Kidney tubule cell (primary cell): ENCODE measurements around the gene AUTS2.
A peak's percentile ranks its signal among the peaks of the same experiment; 100 is the strongest.

ENCODE experiments used
- DNase-seq: peaks from one replicate; pipeline ENCODE4 v3.0.0-alpha.2; 2018; ENCODE audit warnings: low spot score

AUTS2 gene

DNA sequence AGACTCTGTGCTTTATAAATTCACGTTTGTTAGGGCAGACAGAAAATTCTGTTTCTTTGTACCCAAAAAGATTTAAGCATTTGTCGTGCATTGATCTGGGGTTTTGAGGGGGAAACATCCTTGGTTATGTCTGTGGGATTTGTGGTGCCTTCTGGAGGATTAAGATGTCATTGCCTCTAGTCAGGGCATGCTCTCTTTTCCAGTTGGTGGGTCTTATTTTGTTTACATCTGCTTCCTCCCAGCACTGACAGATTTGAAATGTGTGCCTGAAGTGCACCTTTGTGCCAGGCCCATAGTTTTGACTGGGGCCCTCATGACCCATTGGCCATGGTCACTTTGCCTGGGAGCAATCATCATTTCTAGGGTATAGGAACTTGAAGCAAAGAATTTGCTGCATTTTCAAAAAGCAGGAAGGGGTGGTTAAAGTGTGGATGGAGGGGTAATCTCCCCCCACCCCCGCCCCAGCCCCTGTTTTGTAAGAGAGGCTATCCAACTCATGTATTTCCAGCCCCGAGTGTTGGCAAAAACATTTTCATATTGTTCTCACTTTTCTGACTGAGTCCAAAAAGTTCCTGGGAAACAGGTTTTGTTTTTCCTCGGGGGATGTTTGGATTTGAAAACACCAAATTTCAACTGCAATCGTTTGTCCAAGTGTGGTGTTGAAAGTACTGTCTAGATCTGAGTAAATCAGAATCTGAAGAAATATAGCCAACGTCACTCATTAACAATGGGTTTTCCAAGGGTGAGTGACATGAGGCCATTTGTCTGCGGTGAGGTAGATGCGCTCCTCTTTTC lies 1145.5 kb downstream of the AUTS2 start:
- DNase-seq, result no peak

DNA sequence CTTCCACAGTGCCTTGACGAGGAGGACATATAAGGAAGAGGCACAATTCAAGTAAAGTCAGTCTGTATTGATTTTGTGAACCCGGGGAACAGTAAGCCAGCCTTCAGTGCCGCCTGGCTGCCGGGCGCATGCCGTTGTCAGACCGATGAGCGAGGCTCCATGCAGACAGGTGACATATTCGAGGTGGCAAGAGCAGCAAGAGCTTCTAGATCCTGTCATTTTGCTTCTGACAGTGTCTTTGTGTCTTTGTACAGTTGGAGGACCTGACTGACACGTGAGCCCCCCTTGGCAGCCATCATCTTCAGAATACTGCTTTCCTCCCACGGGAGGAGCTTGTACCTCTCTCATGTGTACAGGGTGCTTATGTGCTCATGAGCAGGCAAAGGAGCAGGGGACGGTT lies 1146.2 kb downstream of the AUTS2 start:
- no peak for DNase-seq

DNA sequence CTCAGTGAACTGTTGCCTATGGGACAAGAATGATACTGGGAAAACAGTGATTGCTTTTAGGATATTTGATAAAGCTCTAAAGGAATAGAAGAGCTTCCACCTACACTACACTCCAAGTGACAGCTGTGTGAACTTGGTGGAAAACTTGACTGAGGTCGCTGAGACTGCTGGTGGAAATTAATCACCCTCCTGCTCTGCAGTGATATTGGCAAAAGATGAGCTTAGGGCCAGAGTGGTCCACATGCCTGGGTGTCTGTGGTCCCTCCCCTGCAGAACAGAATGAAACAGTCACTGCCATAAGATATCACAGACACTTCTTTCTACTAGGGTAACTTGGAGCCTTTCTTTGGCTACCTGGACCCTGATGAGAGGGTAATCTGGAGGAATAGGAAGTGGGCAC lies 1151.6 kb downstream of the AUTS2 start:
- no peak for DNase-seq

DNA sequence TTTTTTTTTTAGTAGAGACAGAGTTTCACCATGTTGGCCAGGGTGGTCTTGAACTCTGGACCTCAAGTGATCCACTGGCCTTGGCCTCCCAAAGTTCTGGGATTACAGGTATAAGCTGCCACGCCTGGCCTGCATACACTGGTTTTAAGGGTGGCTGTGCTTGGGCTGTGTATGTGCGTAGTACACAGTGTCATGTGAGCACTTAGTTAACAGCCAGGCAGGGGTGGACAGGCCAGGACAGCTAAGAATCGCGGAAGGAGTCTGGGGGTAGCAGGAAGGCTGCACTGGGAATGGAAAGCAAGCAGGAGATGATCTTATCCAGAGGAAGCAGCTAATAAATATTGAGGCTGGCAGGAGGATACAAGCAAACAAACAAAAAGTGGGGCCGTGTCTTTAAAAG lies 1153.6 kb downstream of the AUTS2 start:
- no peak for DNase-seq

DNA sequence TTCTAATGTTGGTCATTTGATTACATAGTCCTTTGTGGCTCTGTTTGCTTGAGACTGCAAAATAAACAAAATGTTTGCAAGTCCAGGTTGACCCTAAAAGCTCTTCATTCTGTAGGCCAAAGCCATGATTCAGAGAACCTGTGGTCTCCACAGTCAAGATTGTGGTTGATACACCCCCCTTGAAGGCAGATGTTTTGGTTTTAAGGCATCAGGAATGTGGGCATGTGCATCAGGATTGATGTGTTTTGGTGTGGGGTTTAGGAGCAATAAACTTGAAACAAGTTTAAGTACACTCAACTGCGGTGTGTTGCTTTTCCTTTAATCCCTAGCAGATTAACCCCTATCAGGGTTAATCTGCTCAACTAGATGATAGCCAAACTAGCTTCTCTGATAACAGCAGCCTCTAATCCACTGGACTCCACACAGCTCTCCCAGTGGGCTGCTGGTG lies 1154.5 kb downstream of the AUTS2 start:
- peak; percentile 28 for DNase-seq

DNA sequence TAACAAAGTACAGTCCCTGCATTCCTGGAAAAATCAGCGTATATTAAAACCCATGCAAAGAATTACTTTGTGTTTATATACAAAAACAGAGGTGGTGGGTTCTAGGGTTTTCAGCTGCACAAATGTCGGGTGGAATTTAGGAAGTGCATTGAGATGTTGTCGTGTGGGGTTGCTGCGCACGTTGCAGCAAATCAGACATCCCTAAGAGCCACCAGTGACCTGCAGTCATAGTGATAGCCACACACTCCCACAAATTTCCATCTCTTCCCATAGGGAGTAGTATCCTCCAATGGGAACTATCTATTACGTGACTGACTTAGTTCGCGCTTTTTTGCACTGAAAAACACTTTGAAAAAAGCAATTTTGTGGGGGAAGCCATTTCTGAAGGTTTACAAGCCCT lies 1158.5 kb downstream of the AUTS2 start:
- DNase-seq, result no peak

DNA sequence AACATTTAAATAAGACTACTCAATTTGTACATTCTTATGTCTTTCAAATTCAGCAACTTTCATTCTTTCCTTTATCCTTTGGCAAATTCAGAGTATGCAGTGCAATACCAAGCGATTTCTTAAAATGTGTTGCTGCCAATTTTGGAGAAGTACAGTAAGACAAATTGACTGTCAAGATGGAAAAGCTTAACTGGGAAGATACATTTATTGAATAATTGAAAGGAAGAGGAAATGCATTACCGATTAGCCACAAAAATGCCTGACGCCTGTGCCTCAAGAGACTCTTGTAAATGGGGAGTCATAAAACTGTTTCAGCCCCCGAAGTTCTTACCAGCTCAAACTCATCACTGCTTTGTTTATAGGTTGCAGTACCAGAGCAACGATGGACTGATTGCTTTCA lies 1160.4 kb downstream of the AUTS2 start:
- DNase-seq, result no peak

DNA sequence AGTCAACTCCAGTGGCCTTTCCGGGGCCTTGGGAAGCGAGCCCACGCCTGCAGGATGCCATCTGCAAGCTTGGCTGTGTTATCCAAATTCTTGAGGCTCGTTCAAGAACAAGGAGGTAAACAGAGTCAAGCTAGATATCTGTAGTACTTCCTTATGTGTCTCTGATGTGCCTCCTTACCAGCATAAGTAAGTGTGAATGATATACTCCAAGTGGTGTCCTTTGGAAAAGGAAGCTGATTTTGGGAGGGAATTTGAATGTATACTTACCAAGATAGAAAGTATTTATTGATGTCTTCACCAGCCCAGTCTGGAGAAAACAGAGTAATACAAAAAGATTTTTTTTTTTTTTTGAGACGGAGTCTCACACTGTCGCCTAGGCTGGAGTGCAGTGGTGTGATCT lies 1161.4 kb downstream of the AUTS2 start:
- DNase-seq, result no peak

DNA sequence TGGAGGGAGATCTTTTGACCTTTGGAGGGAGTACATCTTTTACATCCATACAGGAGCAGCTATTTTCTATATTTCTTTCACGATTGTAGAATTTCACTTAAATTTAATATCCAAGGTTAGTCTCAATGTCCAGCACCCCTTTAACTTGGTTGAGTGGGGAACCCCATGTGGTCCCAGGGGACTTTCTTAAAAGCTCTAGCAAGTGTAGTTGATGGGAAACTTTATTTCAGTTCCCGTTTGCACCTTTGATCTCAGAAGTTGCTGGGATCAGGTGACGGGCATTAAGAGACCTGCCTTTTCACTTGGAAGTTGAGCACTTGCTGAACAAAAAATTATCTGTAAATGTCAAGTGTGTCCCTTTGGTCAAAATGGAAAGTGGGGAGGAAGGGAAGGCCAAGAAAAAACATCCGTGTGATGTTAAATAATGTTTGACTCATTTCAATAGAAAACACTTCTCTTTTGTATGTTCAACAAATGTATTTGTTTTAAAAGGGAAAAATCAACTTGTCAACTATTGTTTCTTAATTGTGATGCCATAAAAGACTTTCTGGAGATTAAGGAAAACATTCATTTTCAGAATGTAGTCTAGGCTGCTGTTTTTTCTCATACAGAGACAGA lies 1163.5 kb downstream of the AUTS2 start:
- no peak for DNase-seq

DNA sequence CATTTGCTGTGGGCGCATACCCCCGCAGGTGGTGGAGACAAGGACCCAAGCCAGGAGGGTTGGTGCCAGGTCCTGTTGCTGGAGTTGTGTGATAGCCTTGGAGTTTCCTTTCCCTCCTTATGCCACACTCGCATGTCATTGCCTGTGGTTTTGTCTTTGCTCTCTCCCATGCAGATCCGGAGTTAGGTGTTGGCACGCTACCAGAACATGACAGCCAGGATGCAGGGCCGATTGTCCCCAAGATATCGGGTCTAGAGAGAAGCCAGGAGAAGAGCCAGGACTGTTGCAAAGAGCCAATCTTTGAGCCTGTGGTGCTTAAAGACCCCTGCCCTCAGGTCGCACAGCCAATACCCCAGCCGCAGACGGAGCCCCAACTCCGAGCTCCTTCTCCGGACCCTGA lies 1164.4 kb downstream of the AUTS2 start:
- no peak for DNase-seq

DNA sequence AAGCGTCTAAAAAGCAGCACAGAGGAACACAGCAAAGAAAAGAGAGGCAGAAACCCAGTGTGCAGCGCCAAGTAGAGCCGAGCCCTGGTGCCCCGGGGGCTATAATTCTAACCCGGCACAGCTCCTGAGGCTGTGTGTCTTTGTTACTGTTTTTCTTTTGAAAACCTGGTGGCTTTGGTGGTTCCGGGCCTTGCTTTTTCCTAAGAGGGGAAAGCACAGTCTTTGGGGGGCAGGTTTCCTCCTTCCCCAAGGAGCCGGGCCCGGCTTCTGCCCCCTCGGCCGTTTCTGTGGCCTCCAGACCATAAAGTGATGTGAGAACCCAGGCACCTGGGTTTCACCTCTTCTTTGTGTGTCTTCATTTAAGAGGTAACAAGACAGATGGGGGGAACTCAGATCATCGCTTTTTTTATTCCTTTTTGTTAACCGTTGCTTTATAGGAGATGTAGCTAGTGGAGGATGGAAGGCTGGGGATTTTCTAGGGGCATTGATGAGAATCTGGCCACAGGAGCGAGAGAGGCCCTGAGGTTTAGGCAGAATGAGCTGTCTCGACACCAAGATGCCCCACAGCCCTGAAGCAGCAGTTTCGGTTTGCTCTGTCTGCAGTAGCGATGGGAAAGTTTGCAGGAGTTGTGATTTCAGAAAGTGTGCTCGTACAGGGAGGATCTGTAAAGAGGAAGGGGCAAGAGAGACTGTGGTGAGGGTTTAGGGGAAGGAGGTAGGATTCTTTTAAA lies 1165.9 kb downstream of the AUTS2 start:
- DNase-seq, result no peak

DNA sequence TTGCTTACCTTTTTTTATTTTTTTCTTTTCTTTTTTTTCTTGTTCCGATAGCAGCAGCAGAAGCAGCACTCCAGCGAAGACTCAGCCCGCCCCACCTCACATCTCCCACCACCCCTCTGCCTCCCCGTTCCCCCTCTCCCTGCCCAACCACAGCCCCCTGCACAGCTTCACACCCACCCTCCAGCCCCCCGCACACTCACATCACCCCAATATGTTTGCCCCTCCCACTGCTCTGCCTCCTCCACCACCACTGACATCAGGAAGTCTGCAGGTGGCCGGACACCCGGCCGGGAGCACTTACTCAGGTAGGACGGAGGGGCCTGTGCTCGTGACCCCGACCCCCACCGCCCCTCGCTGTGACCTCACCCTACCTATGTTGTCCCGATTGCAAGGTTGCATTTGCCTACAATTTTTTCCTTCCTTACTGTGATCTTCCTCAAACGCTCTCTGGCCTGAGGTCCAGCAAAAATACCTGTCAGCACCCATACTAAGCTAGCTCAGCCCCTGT lies 1166.5 kb downstream of the AUTS2 start:
- no peak for DNase-seq

DNA sequence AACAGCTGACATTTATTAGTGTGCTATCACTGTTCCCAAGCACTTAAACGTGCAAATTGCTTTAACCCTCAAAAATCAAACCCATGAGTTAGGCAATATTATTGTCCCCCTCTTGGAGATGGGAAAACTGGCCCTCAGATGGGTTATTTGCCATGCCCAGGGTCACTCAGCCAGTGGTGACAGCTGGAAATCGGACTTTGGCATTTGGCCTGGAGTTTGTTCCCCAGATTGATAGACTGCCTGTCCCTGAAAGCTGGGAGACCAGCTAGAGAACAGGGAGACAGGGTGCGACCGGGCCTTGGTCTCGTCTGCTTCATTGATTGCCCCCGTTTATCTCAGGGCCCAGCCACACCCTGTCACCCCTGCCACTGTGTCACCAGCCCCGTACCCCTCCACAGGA lies 1167.4 kb downstream of the AUTS2 start:
- no peak for DNase-seq

DNA sequence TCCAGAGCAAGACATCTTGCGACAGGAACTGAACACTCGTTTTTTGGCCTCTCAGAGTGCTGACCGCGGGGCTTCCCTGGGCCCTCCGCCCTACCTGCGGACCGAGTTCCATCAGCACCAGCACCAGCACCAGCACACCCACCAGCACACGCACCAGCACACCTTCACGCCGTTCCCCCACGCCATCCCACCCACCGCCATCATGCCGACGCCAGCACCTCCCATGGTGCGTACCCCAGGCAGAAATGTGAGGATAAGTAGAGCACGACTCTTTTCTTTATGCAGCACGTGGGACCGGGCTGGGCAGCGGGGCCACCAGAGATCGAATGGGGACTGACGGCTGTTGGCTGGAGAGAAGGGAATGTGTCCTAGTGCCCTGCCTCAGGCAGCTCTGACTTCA lies 1167.8 kb downstream of the AUTS2 start:
- DNase-seq, result no peak

DNA sequence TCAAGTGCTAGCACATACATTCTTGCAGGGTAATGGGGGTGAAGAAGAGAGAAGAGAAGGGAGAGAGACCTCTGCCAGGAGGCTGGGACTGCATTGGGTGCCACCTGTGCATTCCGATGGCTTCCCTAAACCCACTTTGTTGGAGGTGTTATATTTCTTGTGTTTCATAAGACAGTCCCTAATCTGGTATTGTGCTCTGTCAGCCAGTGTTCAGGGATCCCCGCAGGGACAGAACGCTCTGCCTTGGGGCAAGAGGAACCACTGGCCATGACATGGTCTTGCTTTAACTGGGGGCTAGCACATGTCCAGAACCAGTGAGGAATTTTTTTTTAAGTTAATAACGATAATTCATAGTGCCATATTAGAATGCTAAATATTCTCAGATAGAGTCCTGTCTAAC lies 1168.4 kb downstream of the AUTS2 start:
- DNase-seq, result no peak

DNA sequence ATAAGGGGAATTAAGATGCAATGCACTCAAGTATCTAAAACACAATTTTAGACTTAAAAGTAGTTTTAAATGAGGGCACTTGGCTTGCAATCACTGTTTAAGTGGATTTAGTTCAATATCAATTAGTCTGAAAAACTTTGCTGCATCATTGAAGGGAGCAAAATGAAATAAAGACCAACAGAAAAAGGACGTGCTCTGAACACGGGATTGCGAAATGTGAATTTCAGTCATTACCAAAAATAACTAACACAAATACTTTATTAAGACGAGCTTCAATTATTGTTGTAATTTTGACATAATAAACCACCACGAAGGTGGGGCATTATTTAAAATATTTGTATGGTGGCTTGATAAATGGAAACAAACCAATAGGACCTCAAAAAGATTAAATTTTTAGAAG lies 1171.9 kb downstream of the AUTS2 start:
- no peak for DNase-seq

DNA sequence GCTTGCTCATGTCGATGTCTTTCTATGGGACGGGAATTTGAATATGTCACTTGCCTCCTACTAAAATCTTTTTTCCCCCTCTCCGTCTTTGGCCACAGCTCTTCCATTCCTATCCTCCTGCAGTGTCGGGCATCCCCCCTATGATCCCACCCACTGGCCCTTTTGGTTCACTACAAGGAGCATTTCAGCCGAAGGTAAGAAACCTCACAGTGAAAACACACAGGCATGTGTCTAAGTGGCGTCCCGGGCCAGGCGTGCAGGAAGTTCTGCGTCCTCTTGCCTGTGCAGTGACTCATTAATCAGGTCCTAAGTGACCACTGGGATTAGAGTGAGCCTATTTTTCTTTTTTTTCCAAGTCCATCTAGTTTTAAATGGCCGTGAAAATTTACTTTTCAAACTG lies 1173.2 kb downstream of the AUTS2 start:
- no peak for DNase-seq

DNA sequence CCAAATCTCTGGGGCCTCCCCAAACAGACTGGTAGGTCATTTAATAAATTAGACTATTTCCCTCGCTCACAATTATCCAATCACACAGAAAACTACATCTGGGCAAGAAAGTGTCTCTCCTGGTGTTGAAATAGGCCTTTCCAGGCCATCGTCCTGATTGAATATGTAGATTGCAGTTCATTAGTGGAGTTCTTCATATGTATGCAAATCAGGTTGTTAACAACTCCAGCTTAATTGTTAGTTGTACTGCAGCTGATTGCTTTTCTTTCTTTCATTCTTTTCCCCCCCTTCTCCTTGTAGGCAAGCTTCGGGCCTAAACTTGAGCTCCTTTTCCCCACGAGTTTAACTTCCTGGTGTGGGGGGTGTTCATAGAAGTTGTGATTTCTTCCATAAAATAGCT lies 1174.6 kb downstream of the AUTS2 start:
- DNase-seq, result no peak

DNA sequence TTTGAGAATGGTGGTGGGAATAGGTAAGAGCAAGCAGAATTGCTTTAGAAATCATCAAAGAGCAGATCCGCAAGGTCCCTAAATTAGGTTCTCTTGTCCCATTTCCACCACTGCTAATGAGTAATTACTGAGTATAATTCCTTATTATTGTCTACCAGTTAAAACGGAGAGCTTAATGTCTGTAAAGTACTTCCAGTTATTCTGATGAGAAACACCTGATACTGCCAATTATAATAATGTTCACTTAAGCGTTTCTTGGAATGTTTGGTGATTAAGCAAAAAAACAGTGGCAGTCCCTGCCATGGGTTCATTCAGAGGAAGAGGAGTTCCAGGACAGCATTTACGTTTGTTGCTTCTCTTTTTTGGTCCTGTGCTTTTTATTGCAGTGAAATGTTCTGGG lies 1175.1 kb downstream of the AUTS2 start:
- no peak for DNase-seq

DNA sequence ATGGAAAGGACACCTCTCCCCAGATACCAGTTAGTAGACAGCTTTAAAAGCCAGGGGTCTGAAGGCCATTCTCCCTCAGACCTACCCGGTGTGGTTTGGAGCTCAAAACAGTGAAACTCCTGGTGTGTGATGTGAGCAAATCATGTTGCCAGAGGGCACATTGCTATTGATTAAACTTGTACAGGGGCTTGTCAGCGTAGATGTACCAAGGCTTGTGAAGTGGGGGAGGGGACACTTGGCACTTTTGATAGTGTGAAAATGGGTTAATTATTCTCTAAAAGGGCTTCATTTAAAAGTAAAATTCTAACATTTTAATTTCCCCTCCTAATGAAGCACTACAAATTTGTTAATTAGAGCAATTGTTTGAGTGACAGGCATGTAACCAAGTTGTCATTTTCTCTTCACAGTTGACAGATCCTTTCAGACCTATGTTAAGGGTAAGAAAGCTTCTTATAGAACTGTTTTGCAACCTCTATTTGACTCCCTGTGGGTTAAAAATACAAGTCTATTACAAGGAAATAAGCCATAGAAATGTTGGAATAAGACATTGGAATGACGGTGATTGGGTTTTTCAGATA lies 1176.8 kb downstream of the AUTS2 start:
- DNase-seq, result no peak

DNA sequence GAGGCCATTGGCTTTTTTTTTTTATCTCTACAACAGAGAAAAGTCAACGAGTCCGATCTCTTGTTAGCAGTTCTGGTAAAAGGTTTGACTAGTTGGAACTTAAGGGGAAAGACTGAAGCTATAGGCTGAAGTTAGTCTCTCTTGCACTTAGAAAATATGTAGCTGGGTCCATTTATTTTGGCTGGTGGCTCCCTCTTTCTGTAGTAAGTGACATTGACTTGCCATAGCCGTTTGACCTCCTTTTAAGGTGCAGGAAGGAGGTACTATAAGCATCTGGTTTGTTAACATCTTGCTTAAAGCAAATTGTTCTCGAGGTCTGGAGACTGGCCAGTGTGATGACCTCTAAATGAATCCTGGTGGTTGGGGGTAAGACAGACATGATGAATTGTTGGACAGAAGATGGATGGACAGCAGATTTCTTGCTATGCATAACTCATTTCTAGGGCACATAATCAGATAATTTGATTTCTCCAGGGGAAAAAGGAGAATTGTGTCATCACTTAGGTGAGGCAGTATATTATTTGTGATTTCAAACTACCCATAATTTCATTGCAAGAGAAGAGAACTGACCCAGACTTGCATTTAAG lies 1177.4 kb downstream of the AUTS2 start:
- DNase-seq, result peak; percentile 6

DNA sequence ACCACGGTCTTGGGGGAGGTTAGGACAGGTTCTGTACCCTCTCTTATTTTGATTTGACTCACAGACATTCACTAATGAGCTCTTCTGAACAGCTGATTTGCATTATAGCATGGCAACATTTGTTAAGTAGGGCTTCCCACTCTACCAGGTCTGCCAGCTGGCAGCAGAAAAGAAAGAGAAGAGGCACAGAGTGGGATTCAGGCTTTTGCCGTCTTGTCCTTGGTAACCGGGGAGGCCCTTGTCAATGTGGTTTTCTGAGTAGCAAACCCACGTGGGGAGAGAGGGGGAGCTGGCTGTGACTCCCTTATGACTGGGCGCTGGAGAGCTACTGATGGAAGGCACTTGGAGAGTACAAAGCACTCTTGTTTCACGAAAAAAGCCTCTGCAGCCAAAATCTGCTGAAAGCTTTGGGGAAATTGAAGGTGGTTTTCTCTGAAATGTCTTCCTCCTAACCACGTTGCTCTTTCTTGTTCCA lies 1178.4 kb downstream of the AUTS2 start:
- no peak for DNase-seq
